Endometrial microvascular endothelial cells (primary cell): Measurements from ENCODE around the gene TUNAR. TPM values are rescaled to one million over a fixed set of nuclear protein-coding genes. Genes with fewer than 3 reads are reported as not detected.

Experiments used
- in situ Hi-C: cut with HindIII; loops from 2 replicates; pipeline ENCODE4 v1.10.0; 2017; ENCODE audit warnings: low sequenced_read_pairs, low pct_unique_long_range_greater_than_20kb; ENCODE audit errors: inconsistent ontology term
- total RNA-seq: library from RNA; depleted of rRNA; stranded (reverse); fragments of >200 nt; gene quantifications from one replicate; pipeline ENCODE4 v1.2.3, GENCODE V29; 2015; ENCODE audit errors: inconsistent ontology term

TUNAR gene
- total RNA-seq, 1 donor from 2014 or later: not detected

DNA sequence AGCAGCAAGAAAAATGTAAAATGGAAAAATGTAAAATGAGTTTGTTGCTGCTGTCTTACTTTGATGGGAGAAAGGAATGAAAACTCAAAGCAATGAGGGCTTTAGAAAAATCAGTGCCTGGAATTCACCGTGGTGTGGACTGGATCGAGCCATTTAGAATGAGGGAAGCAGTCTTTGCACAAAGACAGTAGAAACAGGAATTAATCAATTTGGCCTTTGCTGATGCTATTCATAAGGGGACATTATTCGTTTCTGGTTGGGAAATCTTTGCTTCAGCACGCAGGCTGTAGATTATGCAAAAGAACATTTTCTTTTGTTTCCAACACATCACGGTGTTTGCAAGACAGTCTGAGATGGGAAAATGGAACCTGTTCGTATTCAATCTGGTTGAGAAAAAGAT, 6.9 kb upstream of the TUNAR start:
- in situ Hi-C loops: no loop called here

DNA sequence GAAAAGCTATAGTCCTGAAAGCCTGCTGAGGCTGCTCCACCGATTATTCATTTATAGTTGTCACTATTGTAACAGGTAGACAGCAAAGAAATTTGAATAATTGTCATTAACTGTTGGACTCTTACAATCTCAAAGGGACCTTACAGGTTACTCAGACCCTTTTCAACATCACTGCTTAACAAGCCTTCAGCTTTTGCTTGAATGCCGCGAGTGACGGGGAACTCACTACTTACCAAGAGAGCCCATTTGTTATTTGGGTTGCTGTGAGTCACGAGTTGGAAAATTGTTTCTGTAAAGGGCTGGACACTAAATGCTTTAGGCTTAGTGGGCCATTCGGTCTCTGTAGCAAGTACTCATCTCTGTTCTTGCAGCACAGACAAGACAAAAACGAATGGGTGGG, 5.9 kb upstream of the TUNAR start:
- in situ Hi-C loops: no loop called here

DNA sequence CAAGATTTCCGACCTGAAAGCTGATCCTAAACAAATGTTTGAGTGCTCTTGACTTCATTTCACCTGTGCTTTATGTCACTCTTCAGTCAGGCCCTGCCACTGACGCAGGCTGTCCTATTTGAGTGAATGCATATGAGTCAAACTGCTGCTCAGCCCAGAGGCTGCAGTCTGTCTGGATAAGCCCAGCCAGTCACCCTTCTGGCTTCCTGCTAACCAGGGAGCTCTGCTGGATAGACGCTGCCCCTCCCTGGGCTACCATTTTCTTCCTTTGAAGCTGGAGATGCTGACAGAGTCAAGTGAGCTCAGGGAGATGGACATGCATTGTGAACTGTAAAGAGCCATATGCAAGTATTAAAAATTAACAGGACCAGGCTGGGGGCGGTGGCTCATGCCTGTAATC, 5.1 kb upstream of the TUNAR start:
- in situ Hi-C loops: no loop called here

DNA sequence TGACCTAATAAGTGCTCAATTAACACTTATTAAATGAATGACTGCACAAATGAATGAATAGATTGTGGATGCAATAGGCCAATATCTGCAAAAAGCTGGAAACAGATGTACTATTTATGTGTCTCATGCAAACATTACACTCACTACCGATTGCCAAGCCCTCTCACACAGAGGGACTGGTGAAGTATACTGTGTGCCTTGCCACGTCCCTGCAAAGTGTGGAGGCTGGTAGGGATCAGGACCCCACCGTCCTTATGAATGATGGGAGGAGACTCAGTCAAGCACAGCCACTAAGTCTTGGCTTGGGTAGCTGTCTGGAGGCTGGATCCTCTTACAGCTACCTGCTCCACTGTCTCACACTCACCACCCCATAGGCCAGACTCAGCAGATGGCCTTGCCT, 3.9 kb upstream of the TUNAR start:
- in situ Hi-C loops: no loop called here

DNA sequence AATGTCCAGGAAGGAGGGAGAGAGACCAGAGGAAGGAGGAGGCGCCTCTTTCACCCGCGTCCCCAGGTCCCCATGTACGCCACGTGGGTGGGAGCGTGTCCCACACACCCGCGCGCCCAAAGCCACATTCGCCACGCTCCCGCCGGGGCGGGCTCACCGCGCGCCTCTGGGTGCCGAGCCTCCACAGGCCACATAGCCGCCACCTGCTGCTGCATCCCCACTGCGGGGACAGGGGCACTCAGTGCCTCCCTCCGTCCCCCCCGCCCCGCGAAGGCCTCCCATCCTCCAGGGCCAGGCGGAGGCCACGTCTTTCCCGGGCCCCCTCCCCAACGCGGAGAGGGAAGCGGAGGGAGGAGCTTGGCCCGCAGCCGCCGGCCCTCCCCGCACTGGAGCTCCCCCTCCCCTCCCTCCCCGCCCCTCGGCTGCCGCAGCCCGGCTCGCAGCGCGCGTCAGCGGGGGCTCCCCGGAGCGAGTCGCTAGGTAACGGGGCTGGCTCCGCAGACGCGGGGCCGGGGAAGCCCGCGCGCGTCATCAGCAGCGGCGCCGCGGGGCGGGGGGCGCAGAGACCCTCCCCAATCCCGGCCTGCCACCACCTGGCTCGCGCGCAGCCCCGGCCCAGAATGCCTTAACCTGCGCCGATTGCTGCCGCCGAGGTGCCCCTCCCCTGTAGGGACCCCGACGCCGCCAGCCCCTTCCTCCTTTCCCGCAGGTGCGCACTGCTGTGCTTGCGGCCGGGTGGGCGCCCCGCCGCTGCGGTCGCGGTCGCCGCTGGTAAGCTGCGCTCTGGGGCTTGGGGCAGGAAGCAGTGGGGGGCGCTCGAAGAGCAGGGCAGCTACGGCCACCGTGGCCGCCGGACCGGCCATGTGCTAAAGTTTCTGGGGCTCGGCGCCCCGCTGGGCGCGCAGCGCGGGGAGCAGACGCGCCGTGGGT, 536 bp upstream of the TUNAR start:
- in situ Hi-C loops: no loop called here

DNA sequence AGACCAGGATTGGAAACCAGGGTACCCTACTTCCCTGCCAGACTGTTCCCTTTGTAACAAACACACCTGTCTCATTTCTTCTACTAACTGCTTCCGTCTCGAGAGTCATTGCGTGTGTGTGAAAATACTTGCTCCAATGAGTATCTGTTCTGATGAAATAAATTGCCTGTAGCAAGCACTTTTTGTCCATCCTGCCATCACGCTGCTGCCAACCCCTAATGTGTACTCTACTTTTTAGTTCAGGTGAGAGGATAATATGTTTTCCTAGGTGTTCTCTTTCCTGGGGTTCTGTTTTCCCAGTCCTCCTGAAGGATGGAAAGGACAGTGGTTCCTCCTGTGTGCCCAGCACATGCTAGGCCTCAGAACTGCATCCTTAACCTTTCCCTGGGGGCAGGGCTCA, 1.0 kb downstream of the TUNAR start:
- in situ Hi-C loops: no loop called here

DNA sequence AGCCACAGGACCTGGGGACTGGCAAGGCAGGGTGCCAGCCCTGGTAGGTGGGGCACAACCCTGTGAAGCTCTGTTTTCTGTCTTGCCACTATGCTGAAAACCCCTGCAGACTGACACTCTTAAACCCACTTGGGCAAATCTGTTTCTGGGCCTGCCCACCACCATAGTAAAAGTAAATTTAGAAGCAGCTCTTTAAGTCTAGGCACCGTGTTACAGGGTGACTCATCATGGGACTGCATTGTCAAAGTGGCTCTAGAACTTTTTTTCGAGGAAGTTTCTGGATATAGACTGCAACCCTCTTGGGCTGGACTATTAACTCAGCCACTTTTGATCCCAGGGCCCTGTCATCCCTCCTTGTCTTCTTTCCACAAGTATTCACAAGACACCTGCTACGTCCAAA, 7.7 kb downstream of the TUNAR start:
- in situ Hi-C loops: no loop called here

DNA sequence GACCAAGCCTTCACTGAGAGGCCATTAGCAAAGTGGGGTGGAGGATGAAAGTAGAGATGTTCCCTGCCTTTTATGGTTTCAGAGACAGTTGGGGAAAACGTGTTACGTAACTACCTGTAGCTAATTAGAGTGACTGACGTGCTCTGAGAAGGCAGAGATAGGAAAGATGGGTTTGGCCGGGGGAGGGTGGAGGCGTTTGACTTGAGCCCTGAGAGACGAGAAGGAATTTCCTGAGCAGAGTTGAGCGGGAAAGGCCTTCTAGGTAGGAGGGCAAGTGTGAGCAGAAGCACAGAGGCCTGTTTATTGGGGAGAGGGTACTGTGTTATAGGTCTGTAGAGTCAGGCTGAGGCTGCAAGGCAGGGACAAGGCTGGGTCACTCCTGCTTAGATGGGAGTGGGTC, 8.6 kb downstream of the TUNAR start:
- in situ Hi-C loops: no loop called here

DNA sequence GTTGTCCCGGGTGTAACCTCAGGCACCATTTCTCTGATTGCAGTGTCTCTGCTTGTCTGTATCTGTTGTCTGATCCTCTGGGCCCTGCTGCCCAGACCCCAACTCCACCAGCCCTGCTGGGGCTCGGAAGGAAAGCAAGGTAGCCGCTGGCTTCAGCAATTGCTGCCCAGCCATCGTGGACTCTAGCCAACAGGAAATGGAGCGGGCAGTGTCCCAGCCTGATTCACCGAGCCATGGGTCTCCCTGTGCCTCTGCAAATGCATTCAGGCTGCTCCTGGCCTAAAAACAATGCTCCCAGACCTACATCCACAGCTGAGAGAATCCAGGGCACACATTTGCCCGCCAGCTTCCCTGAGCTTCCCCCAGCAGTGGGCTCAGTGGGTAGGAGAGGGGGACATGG, 9.2 kb downstream of the TUNAR start:
- in situ Hi-C loops: no loop called here

DNA sequence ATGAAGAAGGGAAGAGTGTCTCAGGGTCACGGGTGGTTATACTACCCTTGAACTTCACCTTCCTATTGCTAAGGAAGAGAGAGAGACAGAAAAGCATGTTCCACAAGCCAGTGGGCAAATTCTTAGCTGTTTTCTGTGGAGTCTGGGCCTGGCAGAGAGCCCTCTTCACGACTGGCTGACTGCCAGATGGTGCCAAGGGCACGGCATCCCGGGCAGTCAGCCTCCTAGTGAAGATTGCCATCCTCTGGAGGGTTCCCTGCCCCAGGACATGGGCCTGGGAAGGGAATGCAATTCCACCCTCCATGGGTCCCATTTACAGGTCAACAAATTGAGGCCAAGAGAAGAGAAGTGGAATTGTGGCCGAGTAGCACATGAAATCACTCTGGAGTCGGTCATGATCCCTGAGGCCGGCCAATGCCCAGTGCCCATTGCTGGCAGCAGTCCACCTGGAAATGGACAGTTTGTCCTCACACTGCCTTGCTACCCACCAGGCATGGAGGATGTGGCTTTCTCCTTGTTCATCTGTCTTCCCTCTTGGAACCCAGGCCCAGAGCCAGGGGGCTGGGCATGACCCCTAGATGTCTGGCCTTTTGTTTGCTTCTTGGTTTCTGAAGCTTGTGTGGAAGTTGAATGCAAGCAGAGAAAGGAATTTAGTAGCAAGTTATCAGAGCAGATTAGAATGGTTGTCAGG, 9.9 kb downstream of the TUNAR start:
- in situ Hi-C loops: no loop called here

DNA sequence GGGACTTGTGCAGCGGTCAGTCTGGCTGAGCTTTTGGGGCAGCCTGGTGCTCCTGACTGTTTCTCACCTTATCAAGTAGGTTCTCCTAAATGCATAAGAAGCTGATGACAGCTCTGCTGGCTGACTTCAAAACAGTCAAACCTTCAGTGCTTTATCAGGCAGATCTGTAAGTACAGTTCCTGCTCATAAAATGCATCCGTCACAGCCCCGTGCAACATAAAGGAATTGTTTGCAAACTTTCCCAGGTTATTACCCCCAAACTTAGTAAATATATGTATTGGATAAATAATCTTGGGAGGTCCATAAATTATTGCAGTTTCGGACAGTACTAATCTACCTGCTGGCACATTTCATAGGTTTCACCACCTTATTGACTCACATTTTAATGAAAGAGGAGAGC, 10.7 kb downstream of the TUNAR start:
- in situ Hi-C loops: no loop called here

DNA sequence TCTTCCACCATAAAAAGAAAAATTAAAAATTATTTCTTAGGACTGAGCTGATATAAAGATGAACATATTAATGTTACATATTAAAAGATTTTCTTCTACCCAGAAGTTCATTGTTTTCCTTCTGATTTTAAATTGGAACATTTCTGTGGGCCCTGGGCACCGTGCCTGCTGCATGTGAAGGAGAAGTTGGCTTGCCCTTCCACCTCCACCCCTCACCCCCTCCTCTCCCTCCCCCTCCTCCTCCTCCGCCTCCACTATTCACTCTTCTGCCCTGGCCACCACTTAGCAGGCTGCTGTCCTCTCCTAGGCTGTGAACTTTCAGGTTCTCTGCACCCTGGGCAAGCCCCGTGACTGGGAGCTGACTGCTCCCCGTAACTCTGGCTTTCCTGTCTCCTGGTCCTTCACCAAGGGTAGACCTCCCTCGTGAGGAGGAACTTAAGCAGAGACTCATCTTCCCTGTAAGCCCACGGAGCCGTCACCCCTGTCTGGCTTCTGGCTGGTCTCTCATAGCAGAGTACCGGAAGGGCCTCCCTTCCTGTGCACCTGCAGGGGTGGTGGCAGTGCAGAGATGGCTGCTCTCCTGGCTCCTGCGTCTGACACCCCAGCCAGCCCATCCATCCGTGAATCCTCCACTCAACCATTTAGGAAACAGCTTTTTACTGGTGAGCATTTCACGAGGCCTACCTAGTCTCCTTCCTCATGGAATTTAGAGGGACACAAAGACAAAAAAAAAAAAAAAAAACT, 12.8 kb downstream of the TUNAR start:
- in situ Hi-C loops: no loop called here

DNA sequence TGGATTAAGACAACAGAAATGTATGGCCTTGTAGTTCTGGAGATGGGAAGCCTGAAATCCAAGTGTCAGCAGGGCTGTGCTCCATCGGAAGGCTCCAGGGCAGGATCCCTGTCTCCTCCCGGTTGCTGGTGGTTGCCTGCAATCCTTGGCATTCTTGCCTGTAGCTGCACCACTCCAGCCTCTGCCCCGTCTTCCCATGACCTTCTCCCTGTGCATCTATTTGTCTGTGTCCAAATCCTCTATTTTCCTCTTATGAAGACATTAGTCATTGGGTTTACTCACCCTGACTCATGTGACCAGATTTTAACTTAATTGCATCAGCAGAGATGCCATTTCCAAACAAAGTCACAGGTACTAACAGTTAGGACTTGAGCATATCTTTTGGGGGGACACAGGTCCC, 15.1 kb downstream of the TUNAR start:
- in situ Hi-C loops: no loop called here

DNA sequence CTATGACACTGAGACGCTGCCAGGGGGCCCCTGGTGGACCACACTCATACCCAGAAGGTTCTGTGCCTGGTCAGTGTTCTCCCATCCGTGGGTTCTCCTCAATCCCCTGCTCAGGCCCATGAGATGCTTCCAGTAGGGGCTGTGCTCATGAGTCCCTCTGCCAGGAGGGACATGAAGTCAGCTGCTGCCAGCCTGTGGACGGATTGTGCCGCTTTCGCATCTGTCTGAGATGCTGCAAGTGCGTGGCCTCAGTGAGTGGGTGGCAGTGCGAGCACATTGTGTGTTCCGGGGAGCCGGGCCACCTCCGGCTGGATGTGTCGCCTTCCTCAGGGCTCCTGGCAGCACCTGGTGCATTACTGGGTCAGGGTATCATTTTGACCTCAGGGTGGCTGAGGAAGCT, 15.5 kb downstream of the TUNAR start:
- in situ Hi-C loops: no loop called here

DNA sequence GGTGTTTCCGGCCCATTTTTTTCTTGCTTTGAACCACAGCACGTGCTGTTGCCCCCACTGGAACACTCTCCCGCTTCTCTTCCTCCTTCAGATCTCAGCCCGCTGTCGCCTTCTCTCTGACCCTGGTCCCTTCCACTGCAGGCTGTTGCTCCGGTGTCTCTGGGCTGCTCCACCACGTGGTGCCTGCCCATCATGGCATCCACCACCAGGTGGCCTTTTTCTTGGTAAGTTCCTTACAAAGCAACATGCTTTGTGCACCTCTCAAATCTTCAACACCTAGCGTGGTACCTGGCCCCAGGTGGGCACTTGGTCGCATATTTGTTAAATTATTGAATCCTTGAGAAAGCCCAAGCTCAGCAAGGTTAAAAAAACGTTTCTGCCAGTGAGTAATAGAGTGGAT, 19.1 kb downstream of the TUNAR start:
- in situ Hi-C loops: no loop called here

DNA sequence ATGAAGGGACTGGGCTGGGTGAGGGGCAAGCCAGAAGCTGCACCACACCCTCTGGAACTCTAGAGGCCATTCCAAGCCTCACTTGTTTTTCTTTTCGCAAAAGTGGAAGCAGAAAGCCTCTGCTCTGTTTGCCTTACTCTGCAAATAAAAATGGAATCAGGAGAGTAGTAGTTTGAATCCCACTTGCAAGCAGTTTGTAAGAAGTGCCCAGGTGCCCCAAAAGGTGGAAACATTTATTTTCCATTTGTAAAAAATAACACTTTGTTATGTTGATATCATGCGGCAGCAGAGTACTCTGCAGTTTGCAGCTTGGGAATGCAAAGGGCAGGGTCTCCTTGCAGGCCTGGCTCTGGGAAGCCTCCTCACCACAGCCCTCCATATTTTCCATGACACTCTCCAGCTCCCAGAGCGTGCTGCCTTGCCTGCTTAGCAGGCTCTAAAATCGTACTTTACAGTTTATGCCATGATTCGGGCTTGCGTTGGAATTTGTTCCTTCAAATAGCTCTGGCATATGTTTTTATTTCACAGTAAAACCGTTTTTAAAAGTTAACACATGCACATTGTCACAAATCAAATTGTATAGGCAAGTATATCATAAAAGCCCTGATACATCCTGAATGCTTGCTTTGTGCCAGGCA, 20.0 kb downstream of the TUNAR start:
- in situ Hi-C loops: no loop called here

DNA sequence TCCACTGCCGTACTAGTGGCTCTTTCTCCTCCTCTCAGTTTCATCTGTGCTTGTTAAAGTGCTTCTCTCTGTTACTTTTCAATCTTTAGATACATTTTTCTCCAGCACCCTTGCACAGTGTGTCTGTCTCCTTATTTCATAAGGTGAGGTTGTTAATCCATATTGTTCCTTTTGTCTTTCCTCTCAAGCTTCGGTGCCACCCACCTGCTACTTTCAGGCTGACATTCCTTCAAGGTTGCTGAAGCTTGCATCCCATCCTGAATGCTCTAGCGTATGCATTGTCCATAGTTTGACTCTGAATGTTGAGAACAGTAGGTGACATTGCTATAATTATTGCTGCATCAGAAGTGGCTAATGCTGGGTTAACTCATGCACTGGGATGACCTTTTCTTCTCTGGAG, 20.6 kb downstream of the TUNAR start:
- in situ Hi-C loops: no loop called here

DNA sequence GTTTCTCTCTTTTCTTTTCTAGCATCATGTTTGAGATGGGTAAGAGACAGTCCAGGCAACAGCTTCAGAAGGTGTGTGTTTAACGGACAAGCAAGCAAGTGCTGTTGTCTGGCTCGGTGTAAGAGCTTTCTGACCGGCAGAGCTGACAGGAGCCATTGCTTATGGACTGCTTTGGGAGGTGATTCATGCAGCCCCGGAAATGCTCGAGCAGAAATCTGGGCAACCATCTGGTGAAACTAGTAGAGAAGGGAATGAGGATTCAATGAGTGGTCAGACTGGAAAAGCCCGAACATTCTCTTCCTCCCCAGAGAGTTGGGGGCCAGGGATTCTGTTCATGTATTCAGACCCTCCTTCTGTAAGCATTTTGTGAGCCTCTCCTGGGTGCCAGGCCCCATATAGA, 24.4 kb downstream of the TUNAR start:
- in situ Hi-C loops: no loop called here

DNA sequence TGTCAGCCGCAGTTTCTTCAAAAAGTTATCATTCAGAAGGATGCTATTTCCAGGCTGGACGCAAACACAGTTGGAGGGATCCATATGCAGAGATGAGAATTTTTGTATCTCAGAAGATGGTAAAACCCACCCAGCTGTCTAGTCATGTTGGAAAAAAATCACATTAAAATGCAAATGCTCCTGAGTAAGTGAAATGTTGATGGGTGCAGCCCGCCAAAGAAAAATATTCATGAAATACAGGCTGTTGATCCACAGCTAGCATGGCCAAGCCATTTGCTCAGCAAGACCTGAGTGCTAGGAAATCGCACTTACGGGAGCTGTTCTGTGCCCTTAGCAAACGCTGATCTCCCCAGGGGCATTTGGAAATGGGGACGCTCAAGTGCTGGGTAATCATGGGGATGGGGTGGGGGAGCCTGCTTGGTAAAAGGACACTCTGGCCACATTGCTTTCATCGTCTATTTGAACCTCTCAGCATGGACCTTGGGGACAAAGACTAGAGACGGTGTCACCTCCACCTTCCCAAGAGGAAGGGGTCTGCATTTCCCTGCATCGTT, 25.7 kb downstream of the TUNAR start:
- in situ Hi-C loops: no loop called here
